H54 (cell line): Measurements from ENCODE around the gene LRRN3.

Experiments used
- DNase-seq: peaks from one replicate; pipeline ENCODE4 v3.0.0; 2011; ENCODE audit warnings: low spot score, mixed read lengths; ENCODE audit not compliant: insufficient read length
- FAIRE-seq: peaks from 3 replicates; lab custom pipeline; 2011; peaks lifted over from hg19 to GRCh38; lab: Jason Lieb, UNC
- POLR2A ChIP-seq: IDR thresholded peaks from 2 replicates; pipeline ENCODE4 v1.6.1; 2011; ENCODE audit warnings: low read depth, mild to moderate bottlenecking, low read length

LRRN3 gene

GRCh38 chr7:111105269-111105668 is 14.3 kb downstream of the LRRN3 start:
- TF ChIP-seq POLR2A = no peak
- no peak for FAIRE-seq
- no peak for DNase-seq

DNA sequence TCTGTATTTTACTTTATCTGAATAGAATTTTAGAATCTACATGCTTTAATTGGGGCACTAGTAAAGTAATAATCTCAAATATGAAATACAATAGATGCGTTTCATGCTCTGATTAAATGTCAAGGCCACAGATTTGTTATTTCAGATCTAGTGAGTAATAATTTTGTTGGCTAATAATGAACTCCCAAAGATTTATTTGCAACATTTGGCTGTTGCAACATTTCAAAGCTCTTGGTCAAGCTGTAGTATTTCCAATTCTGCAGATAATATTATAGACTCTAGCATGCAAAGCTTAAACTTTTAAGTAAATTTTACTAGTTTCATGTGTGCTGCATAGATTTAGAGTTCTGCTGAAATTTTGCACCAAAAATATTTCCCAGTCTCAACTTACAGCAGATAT is 16.7 kb downstream of the LRRN3 start:
- DNase-seq (no peak), FAIRE-seq (no peak)
- no peak for TF ChIP-seq POLR2A

GRCh38 chr7:111108000-111108399 is 17.1 kb downstream of the LRRN3 start:
- no peak for DNase-seq
- TF ChIP-seq POLR2A = no peak
- FAIRE-seq = no peak

DNA sequence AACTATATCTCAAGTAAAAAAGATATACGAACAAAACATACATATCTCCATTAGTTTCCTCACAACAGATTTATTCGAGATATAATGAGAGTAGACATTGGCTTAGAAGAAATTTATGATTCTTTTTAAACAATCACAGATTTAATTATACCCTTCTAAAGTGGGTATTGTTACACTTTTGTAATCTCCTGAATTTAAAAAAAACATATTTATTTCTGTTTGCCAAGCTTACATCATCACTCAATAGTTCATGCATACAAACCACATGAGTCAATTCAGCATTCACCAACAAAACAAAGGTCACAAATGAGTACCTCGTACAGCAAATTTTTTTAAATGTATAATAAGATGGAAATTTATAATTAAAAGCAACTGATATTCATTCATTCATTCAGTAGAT is 17.6 kb downstream of the LRRN3 start:
- DNase-seq = no peak
- no peak for FAIRE-seq
- TF ChIP-seq POLR2A = no peak

GRCh38 chr7:111112439-111112838 is 21.5 kb downstream of the LRRN3 start:
- FAIRE-seq = no peak
- DNase-seq = no peak
- no peak for TF ChIP-seq POLR2A

DNA sequence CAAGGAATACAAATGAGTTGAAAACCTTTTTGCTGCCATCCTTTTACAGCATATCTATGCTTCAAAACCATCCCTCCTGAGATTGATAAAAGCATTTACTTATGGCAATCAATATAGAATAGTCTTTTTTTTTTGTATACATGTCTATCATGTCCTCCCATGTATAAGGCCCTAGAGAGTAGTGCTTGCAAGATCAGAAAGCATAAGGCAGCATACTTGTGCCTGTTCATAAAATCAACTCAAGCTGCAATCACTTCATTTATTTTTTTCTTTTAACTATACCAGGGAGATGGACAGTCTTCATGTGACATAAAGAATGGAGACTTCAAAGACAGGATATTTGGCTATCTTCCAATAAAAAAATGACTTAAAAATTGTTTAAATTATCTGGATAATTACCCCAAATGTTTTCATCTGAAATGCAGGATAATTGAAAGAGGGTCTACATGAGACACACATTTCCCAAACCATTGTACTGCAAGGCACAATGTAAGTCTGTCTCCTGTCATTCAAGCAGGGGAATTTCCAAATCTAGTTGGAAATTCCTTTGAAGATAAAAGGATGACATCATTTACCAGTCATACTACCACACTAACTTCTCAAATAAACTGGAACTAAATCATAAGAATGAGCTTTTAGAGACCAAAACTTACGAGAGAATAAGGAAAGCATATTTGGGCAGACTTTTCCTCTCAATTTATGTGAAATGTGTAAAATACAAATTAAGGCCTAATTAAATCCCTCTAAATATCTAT is 22.5 kb downstream of the LRRN3 start:
- no peak for TF ChIP-seq POLR2A
- peak; percentile 23 for FAIRE-seq

DNA sequence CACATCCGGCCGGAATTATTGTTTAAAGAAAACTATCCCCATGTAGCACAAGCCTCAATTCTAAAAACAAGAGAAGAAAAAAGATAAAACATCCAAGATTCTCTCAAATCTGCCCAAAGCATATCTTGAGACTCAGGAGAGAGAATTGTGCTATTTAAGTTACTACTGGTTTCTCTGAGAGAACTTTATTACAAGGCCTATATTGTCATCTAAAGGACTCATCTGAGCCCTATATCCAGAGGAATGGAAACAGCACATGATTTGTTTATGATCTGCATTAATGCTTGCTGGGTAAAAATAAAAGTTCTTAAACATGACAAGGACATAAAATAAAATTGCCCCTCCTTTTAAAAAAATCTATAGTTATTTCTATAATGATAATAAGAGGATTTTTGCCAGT is 25.0 kb downstream of the LRRN3 start:
- TF ChIP-seq POLR2A = no peak
- DNase-seq (no peak), FAIRE-seq (no peak)

More for the DNA sequence above, 22.5 kb downstream of the LRRN3 start:
- no peak for DNase-seq

- FAIRE-seq (peak; percentile 53), DNase-seq (no peak)
- TF ChIP-seq POLR2A = no peak
Measured at GRCh38 chr7:111126987-111127386, 36.1 kb downstream of the LRRN3 start.

DNA sequence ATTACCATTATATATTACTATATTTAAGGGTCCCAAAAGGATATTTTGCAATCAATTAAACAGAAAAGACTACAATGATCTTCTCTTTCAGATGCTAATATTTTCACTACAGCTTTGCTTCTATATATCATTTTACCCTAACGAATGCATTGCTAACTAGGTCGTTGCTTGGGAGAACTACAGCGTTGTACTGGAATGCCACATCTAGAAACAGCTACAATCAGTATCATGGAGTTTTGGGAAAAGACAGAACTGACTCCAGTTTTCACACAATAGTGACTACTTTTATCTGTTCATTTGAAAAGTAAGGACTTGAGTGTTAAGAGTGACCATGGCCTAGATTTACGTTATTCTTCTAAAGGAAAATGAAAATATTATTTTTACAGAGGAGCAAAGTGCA is 38.5 kb downstream of the LRRN3 start:
- FAIRE-seq = no peak
- TF ChIP-seq POLR2A = no peak
- DNase-seq = no peak

- FAIRE-seq (no peak), DNase-seq (no peak)
- TF ChIP-seq POLR2A = no peak
Measured at GRCh38 chr7:111132833-111133232, 41.9 kb downstream of the LRRN3 start.

GRCh38 chr7:111137296-111138192 is 46.6 kb downstream of the LRRN3 start:
- no peak for FAIRE-seq
- DNase-seq = no peak
- TF ChIP-seq POLR2A = no peak

DNA sequence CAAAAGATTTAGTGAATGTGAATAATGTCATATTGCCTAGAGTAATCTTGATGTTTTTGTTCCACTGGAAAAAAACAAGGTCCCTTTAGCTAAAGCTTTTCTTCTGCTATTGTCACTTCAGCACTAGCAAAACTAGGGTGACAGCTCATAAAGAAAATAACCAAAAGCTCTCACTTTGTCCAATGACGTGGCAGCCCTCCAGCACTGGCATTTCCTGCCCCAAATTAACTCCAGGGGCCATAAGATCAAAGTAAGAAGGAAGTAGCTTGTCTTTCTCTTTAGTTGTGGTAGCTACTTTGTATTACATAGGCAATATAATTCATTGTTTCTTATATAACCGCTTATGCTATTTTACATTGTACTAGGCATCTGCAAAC is 47.3 kb downstream of the LRRN3 start:
- no peak for TF ChIP-seq POLR2A
- FAIRE-seq = peak; percentile 86
- DNase-seq = no peak

DNA sequence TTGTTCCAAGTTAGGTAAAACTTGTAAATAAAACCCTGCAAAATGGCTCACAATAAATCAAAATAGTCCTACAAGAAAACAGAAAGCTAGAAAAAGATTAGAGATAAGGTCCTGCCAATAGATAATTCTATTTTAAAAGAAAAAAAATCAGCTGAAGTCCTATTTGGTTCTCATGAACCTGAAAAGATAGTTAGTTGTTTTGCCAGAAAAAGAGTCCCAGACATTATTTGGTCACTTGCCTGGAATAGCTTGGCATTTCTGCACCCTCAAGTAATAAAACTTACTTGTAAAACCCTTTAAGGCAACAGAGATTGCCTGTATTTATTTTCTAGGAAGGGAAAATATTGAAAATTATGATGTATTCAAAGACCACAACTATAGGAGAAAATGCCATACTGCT is 47.7 kb downstream of the LRRN3 start:
- DNase-seq (no peak), FAIRE-seq (no peak)
- no peak for TF ChIP-seq POLR2A

GRCh38 chr7:111140091-111140865 is 49.4 kb downstream of the LRRN3 start:
- DNase-seq = no peak
- no peak for TF ChIP-seq POLR2A
- FAIRE-seq = no peak
